Embryonic facial prominence (tissue), 1 donor: ENCODE results near the gene MRPL38.
"Not testable (repeated sequence)": the region's sequence is repeated elsewhere in the genome, so short reads cannot be mapped to it uniquely, and the experiment has no call there.

Source experiments
- DNase-seq: peaks from one replicate; pipeline ENCODE4 v3.0.0-alpha.2; 2016; ENCODE audit errors: extremely low spot score

MRPL38 gene

GRCh38 chr17:75896415-75897159 lies 8.1 kb downstream of the MRPL38 start, which contains the start of gene TRIM65:
TSS of gene TRIM65 (minus strand) at chr17:75896951. CDS start at chr17:75896937, 14 bp downstream.
- no peak for DNase-seq

GRCh38 chr17:75895370-75896155 lies 9.1 kb downstream of the MRPL38 start:
- DNase-seq, result no peak

GRCh38 chr17:75894049-75894733 lies 10.5 kb downstream of the MRPL38 start:
- DNase-seq, result no peak

GRCh38 chr17:75893305-75894048 lies 11.2 kb downstream of the MRPL38 start:
- DNase-seq, result no peak

- no peak for DNase-seq
These were observed 12.0 kb downstream of the MRPL38 start for GRCh38 chr17:75892556-75893224.

- no peak for DNase-seq
These were observed 12.8 kb downstream of the MRPL38 start for GRCh38 chr17:75891605-75892555.

GRCh38 chr17:75891022-75891604 lies 13.6 kb downstream of the MRPL38 start:
- DNase-seq, result no peak

GRCh38 chr17:75889454-75889853 lies 15.2 kb downstream of the MRPL38 start:
- no peak for DNase-seq

GRCh38 chr17:75888484-75888883 lies 16.2 kb downstream of the MRPL38 start:
- DNase-seq, result no peak

GRCh38 chr17:75885860-75886259 lies 18.8 kb downstream of the MRPL38 start:
- DNase-seq, result not testable (repeated sequence)

- DNase-seq, result no peak
These were observed 19.3 kb downstream of the MRPL38 start for GRCh38 chr17:75885431-75885830.

- no peak for DNase-seq
These were observed 22.8 kb downstream of the MRPL38 start for GRCh38 chr17:75881678-75882454.

GRCh38 chr17:75880266-75880665 lies 24.4 kb downstream of the MRPL38 start:
- no peak for DNase-seq

- DNase-seq, result no peak
These were observed 26.3 kb downstream of the MRPL38 start, which contains the start of gene TRIM47 for GRCh38 chr17:75878174-75878998. TSS of gene TRIM47 (minus strand) at chr17:75878581. CDS start at chr17:75878548, 33 bp downstream.

GRCh38 chr17:75877752-75878173 lies 26.9 kb downstream of the MRPL38 start:
- DNase-seq, result peak; percentile 40

- DNase-seq, result no peak
These were observed 27.5 kb downstream of the MRPL38 start for GRCh38 chr17:75876938-75877751.
